HG02885 (cell line): ENCODE results near the gene CNGB1.
"Not testable (repeated sequence)": the region's sequence is repeated elsewhere in the genome, so short reads cannot be mapped to it uniquely, and the experiment has no call there.

Experiments used
- ATAC-seq: cut with Tn5 transposase; IDR thresholded peaks from one replicate; pipeline ENCODE4 v1.9.1; 2021; ENCODE audit warnings: mild to moderate bottlenecking; ENCODE audit not compliant: unreplicated experiment, poor library complexity

The CNGB1 gene

DNA sequence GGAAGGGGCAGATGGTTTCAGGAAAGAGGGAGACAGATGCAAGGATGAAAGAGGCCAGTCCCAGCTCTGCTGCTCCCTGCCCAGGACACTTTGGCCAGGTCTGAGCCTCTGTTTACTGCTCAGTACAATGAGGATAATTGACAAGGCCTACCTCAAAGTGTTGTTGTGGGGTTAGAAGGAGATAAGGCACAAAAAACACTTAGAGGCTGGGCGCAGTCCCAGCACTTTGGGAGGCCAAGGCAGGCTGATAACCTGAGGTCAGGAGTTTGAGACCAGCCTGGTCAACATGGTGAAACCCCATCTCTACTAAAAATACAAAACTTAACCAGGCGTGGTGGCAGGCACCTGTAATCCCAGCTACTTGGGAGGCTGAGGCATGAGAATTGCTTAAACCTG is 7.1 kb upstream of the CNGB1 start:
- not testable (repeated sequence) for ATAC-seq

GRCh38 chr16:57977418-57978069 is 6.6 kb upstream of the CNGB1 start:
- no peak for ATAC-seq

GRCh38 chr16:57976331-57976796 is 5.4 kb upstream of the CNGB1 start:
- ATAC-seq: no peak

GRCh38 chr16:57972306-57972705 is 1.4 kb upstream of the CNGB1 start:
- ATAC-seq: no peak

- no peak for ATAC-seq
Observed at GRCh38 chr16:57971848-57972247, 920 bp upstream of the CNGB1 start.

DNA sequence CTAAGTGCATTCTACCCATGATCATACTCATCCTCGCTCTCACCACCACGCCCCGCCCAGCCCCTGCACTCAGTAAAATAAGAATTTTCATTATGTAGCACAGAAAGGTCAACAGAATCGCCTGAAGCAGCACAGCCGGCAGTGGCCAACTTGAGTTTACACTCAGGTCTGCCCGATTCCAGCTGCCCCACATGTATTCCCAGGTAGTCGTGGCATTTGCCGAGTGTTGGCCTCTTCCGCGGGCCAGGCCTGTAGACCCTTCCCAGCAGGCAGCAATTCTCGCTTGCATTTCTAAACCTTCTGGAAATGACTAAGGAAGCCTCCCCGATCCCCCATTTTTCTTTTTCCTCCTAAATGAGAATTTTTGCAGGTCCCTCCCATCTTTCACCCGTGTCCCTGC is 609 bp downstream of the CNGB1 start:
- ATAC-seq: no peak

- no peak for ATAC-seq
Observed at GRCh38 chr16:57969451-57970123, 1.3 kb downstream of the CNGB1 start.

DNA sequence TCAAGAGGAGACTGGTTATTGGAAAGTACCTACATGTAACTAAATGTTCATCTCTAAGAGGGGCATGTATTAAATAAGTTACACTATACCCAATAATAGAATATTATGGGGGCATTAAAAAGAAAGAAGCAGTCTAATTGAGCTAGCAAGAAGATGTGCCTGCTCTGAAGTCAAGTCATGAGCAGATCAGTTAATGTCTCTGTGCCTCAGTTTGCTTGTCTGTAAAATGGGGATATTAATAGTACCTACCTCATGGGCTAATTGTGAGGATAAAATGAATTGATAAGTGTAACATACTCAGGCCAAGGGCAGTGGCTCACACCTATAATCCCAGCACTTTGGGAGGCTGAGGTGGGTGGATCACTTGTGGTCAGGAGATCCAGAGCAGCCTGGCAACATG is 3.0 kb downstream of the CNGB1 start:
- no peak for ATAC-seq

GRCh38 chr16:57966986-57967385 is 3.9 kb downstream of the CNGB1 start:
- no peak for ATAC-seq

DNA sequence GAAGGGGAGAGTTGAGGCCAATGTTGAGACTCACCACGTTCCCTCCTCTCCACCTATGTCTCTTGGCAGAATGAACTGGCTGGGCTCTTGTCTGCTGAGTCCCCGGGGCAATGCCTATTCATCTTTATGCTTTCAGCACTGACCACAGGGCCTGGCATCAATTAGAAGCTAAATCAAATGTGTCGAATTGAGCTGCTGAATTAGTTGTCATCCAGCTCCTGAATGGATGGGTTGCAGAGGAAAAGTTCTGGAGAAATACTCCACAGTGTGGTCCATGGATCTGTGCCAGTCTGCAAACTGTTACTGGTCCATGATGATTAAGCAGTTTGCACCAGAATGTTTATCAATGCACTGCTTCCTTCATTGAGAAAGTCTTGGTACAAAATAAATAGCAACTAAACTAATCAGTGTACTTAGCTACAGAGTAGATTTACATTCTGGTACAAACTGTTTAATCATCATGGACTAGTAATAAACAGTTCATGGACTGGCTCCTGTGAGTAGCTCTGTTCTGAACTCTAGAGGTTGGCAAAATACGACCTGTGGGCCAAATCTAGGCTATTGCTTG is 4.6 kb downstream of the CNGB1 start:
- no peak for ATAC-seq

DNA sequence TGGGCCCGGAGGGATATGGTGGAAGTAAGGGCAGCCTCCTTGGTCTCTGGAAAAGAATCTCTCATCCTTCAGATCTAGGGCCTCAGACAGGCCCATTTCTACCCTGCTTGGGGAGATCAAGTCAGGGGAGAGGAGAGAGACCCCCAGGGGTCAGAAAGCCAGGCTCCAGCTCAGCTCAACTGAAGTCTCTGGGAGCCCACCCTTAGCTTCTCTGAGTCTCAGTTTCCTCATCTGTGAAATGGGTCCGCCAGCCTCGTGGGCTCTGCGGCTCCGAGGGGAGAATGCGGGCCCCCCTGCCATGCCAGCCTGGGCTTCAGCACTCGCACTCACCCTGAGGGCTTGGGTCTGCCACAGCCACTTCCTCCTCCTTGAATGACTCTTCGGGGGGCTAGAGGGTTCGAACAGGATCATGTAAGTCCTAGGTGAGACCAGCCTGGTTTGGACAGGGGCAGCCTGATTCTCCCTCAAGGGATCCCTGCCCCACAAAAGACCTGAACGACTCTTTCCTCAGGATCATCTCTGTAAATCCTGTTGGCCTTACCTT is 6.7 kb downstream of the CNGB1 start:
- no peak for ATAC-seq

DNA sequence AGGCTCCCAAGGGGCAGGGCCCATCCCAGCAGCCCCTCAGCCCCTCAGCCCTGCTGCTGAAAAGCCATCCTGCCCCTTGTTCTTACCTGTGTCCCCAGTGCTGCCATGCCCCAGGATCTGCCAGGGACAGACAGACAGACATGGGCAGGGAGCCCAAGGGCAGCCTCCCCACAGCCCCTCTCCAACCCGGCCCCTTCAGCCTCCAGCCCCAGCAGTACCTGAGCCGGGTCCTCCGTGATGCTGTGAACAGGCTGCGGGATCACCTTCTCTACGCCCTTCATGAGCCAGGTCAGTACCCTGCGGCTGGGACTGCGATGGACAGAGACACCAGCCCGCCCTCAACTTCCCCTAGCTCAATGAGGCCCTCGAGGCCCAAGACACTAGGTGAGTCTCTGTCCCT is 8.2 kb downstream of the CNGB1 start:
- ATAC-seq: no peak

DNA sequence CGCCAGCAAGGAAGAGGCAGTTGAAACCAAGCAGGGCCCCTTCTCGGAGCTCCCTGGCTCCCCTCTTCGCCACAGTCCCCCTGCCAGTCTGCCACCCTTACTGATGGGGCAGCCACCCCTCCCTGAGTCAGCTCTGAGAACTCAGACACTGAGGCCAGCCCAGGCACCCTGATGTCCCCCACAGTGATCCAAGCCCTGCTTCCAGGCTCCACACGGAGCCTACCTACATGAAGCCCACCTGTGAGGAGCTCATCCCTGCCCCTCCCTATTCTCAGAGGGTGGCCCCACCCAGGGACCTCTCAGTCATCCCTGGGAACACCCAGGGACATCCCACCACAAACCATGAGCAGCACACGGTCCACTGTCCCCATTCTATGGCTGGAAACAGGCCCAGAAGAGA is 8.9 kb downstream of the CNGB1 start:
- ATAC-seq: no peak

DNA sequence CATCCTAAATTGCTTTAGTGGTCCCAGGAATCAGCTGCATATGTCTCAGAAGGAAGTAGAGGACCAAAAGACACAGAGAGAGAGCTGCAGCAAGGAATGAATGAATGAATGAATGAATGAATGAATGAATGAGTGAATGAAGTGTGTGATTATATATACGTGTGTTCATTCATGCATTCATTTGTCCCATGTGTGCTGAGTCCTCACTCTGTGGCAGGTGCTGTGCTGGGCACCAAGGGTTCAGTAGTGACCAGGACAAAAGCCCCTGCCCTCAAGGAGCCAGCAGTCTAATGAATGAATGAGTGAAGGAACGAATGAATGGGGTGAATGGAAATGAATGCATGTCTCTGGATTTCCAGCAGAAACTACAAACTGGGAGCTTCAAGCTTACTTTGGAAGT is 9.4 kb downstream of the CNGB1 start:
- ATAC-seq: no peak

- no peak for ATAC-seq
Observed at GRCh38 chr16:57960826-57961472, 10.0 kb downstream of the CNGB1 start.

DNA sequence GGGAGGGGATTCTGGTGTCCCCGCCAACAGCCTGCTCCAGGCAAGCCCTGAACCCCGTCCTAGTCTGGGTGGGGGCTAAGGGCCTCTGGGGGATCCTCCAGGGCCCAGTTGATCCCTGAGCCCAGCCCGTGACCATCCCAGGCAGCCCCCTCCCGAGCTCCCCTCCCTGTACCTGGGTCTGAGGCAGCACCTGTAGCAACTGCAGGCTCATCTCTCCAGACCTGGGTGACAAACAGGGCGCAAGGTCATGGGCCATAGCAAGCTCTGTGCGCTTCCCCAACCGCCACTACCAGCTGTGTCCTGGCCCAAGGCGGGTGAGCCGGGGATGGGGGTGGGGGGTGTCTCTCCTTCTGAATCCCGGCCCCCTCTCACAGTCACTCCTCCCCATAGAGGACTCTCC is 10.6 kb downstream of the CNGB1 start:
- no peak for ATAC-seq

DNA sequence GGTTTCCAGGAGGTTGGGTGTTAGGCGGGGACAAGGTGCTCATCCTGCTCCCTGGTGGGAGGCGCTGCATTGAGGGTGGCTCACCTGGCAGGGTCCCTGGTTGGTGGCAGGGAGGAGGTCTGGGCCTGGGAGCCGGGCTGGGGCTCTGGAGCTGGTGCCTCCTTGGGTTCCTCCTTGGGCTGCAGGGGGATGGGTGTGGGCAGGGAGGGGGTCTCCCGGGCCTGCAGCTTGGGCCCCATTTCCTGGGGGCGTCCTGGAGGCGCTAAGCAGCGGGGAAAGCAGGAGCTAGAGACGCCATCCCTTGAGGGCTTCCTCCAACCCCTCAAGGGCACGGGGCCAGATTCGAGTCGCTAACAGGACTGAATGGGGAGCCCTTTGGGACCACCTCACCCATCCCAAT is 11.1 kb downstream of the CNGB1 start:
- no peak for ATAC-seq

GRCh38 chr16:57959121-57959520 is 11.8 kb downstream of the CNGB1 start:
- ATAC-seq: no peak

- ATAC-seq: no peak
Observed at GRCh38 chr16:57958544-57958943, 12.4 kb downstream of the CNGB1 start.

GRCh38 chr16:57957673-57958392 is 13.1 kb downstream of the CNGB1 start:
- no peak for ATAC-seq
